SW 1271 (cell line): ENCODE results near the gene LGALS8.
"Not testable (repeated sequence)": the region's sequence is repeated elsewhere in the genome, so short reads cannot be mapped to it uniquely, and the experiment has no call there.

Experiments
- DNase-seq, 2 experiments: peaks; one replicate each; lab custom pipeline; 2025; lab: John Stamatoyannopoulos, UW

LGALS8 gene

DNA sequence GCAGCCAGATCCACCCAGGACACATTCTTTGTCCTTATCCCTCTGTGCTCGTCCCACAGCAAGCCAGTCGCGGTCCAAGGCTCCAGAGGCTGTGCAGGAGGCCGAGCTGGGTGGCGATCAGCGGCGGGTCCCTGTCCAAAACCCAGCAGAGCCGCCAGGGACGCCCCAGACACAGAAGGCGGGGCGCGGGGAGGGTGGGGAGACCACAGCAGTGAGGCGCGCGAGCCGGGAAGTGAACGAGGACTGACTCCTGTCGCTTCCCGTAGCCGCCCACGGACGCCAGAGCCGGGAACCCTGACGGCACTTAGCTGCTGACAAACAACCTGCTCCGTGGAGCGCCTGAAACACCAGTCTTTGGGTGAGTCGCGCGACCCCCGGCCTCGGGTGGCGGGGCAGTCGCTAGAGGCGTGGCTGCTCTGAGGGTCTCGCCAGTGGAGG is at the start of gene LGALS8:
TSS of gene LGALS8 (plus strand) at position 279 of the 438 bp plus-strand sequence. CDS start 2,089 bp downstream, outside the sequence.
- DNase-seq, result peak; percentile 30 to 53

DNA sequence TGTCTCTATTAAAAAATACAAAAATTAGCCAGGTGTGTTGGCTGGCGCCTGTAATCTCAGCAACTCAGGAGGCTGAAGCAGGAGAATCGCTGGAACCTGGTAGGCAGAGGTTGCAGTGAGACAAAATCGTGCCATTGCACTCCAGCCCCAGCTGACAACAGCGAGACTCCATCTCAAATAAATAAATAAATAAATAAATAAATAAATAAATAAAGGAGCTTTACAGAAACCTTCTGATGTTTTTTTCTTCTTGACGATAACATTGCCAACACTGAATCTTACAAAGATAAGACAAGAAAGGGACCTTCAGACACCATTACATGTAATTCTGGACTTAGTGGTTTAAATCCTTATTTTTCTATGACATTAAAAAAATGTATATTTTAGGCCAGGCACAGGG is 47.8 kb upstream of the LGALS8 start:
- no peak for DNase-seq

DNA sequence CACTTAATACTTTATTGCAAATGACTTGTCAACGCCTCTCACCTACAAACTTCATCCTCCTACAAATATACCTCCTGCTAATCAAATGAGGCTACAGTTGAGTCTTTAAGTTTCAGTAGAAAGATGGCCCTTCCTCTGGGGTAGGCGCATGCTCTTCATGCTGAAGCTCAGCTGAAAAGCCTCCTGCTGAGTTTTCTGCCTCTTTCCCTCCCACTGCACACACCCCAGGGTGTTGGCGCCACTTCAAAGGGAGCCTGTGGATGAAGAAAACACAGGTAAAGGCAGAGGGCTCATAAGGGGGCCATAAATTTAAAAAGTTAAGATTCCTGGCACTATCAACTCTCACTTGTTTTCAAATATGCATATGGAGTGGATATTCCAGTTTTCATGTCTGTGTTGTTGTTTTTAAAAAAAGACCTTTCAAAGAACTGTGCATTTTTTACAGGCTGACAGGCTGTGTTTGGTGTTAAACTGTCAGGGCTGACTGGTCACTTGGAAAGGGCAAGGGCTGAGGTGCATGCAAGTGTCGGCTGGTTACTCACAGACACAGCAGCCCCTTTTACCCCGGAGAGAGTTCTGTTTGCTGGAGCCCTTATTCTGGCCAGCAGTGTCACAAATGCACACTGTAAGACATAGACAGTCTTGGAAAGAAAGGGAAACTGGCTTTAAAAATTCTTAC is 42.9 kb upstream of the LGALS8 start:
- no peak for DNase-seq

- no peak for DNase-seq
Observed at GRCh38 chr1:236484310-236484971, 39.3 kb upstream of the LGALS8 start.

- DNase-seq, result no peak
Observed at GRCh38 chr1:236486356-236487002, 37.3 kb upstream of the LGALS8 start.

- DNase-seq, result not testable (repeated sequence)
Observed at GRCh38 chr1:236489161-236489560, 34.6 kb upstream of the LGALS8 start.

DNA sequence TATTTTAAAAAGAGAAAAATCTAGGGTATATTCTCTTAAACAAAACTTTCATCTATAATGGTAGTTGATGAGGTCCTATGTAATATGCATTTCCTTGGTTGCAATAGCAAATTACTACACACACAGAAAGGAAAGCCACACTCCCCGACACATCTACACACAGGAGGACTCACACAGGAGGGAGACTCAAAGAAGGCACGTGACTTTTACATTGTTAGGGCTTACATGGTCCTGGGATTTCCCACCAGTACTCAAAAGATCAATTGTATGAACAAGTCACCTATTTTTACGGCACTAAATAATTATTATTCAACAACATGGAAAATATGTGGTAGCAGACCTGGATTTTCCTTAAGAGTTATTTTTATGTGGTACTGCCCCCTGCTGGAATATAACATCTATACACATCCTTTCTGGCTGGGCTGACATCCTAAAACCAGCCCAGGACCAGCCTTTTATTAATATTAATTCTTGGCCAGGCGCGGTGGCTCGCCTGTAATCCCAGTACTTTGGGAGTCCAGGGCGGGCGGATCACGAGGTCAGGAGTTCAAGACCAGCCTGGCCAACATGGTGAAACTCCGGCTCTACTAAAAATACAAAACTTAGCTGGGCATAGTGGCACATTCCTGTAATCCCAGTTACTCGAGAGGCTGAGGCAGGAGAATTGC is 33.9 kb upstream of the LGALS8 start:
- DNase-seq, result peak in 1 of 2 experiments; percentile 20

GRCh38 chr1:236491469-236492136 is 32.2 kb upstream of the LGALS8 start:
- DNase-seq, result no peak

DNA sequence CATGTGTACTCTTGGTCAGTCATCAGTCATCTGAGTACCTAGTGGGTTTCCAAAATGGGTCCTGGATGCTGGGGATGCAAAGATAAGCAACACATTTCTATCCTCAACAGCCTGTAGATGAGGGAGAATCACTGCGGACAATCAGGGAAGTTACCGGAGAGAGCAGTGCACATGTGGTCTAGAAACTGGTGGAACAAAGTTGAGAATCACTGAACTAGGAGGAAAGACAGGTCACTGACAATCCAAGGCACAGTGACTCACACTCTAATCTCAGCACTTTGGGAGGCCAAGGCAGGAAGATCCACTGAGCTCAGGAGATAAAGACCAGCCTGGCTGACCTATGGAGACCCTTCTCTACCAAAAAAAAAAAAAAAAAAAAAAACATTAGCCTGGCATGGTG is 31.4 kb upstream of the LGALS8 start:
- no peak for DNase-seq

- no peak for DNase-seq
Observed at GRCh38 chr1:236494082-236494481, 29.7 kb upstream of the LGALS8 start.

GRCh38 chr1:236494586-236495466 is 29.0 kb upstream of the LGALS8 start:
- no peak for DNase-seq

DNA sequence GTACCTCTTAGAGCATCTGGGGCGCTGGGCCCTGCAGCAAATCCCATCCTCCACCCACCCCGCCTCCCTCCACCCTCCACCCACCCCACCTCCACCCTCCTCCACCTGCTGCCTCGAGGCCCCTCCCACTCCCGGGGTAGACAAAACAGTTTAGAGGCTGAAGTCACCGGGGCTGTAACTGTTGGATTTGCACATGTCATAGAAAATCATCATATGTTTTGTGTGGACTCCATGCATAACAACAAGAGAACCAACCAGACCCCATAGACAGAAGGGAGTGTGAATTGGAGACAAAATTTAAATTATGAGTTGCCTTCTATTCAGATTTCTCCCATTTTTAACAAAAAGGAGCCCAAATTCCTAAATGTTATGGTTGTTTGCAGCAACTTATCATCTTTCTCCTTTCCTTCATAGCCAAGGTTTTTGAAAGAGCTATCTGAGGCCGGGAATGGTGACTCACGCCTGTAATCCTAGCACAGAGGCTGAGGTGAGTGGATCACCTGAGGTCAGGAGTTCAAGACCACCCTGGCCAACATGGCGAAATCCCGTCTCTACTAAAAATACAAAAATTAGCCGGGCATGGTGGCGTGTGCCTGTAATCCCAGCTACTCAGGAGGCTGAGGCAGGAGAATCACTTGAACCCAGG is 28.2 kb upstream of the LGALS8 start:
- no peak for DNase-seq

DNA sequence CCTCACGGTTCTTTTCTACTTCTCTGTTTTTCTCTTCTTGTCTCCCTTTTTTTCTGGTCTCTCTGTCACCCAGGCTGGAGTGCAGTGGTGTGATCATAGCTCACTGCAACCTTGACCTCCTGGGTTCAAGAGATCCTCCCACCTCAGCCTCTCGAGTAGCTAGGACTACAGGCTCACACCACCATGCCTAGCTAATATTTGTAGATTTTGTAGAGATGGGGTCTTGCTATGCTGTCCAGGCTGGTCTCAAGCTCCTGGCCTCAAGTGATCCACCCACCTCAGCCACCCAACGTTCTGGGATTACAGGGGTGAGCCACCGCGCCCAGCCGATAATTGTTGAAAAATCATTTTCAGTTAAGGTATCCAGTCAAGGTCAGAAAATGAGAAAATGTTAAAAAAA is 25.9 kb upstream of the LGALS8 start:
- no peak for DNase-seq

DNA sequence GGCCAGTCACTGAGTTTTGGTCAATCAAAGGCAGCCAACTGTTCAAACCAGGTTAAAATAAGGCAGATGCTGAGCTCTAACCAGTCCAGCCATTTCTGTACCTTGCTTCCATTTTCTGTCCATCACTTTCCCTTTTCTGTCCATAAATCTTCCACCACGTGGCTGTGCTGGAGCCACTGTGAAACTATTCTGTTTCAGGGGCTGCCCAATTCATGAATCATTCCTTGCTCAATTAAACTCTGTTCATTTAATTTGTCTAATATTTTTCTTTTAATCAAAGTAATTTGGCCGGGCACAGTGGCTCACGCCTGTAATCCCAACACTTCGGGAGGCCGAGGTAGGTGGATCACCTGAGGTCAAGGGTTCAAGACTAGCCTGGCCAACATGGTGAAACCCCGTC is 22.7 kb upstream of the LGALS8 start:
- DNase-seq, result no peak

GRCh38 chr1:236502579-236502971 is 21.2 kb upstream of the LGALS8 start:
- DNase-seq, result peak in 1 of 2 experiments; percentile 3

GRCh38 chr1:236502972-236503639 is 20.7 kb upstream of the LGALS8 start:
- DNase-seq, result peak in 1 of 2 experiments; percentile 47

DNA sequence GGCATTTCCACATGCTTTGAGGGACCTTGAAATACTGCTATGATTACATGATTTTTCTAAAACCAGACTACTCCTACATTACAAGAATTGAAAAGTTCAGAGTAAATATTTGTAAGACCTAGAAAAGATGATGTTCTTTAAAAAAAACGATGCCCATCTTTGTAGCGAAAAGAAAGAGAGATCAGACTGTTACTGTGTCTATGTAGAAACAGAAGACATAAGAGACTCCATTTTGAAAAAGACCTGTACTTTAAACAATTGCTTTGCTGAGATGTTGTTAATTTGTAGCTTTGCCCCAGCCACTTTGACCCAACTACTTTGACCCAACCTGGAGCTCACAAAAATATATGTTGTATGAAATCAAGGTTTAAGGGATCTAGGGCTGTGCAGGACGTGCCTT is 19.4 kb upstream of the LGALS8 start:
- DNase-seq, result not testable (repeated sequence)

DNA sequence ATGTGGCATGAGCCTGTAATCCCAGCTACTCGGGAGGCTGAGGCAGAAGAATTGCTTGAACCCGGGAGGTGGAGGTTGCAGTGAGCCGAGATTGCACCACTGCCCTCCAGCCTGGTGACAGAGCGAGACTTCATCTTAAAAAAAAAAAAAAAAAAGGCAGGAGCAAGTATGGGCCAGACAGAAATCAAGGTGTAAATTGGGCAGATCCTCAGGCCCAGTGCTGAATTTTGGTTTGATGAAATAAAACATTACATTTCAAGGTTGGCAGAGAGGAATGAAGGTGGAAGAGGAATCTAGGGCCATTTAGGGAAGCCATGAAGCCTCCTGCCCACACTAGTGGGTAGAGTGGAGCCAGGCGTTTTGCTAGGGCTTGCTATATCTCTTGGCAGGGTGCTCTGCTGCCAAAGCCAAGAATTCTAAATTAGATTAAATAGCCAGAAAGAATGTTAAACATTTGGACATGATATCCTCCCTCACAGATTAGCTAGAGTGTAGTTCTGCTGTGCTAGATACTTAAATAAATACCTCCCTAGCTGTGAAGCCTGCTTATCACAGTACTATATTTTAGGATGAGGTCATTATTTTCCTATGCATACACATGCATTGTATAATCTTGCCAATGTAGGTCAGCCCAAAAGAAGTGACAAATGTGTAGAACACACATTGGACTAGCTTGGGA is 16.6 kb upstream of the LGALS8 start:
- DNase-seq, result no peak

DNA sequence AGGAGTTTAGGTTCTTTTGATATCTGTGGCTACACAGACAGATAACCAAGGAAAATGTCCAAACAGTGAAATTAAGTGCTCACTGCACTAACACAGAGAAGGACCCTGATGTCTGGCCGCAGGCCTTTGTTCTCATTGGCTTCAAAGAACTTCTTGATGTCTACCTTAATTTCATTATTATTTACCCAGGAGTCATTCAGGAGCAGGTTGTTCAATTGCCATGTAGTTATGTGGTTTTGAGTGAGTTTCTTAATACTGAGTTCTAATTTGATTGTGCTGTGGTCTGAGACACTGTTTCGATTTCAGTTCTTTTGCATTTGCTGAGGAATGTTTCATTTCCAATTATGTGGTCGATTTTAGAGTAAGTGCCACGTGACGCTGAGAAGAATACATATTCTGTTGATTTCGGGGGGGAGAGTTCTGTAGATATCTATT is 15.2 kb upstream of the LGALS8 start:
- DNase-seq, result no peak
